Amniotic epithelial cell (primary cell): ENCODE results near the gene ABR.
"Not testable (repeated sequence)": the region's sequence is repeated elsewhere in the genome, so short reads cannot be mapped to it uniquely, and the experiment has no call there.

Experiments
- DNase-seq: peaks from one replicate; pipeline ENCODE4 v3.0.0-alpha.2; 2010; ENCODE audit warnings: low read depth

Gene ABR

GRCh38 chr17:981292-981658 lies 198.5 kb downstream of the ABR start:
- no peak for DNase-seq

- DNase-seq: peak; percentile 77
Observed at GRCh38 chr17:980406-981291, 199.1 kb downstream of the ABR start.

DNA sequence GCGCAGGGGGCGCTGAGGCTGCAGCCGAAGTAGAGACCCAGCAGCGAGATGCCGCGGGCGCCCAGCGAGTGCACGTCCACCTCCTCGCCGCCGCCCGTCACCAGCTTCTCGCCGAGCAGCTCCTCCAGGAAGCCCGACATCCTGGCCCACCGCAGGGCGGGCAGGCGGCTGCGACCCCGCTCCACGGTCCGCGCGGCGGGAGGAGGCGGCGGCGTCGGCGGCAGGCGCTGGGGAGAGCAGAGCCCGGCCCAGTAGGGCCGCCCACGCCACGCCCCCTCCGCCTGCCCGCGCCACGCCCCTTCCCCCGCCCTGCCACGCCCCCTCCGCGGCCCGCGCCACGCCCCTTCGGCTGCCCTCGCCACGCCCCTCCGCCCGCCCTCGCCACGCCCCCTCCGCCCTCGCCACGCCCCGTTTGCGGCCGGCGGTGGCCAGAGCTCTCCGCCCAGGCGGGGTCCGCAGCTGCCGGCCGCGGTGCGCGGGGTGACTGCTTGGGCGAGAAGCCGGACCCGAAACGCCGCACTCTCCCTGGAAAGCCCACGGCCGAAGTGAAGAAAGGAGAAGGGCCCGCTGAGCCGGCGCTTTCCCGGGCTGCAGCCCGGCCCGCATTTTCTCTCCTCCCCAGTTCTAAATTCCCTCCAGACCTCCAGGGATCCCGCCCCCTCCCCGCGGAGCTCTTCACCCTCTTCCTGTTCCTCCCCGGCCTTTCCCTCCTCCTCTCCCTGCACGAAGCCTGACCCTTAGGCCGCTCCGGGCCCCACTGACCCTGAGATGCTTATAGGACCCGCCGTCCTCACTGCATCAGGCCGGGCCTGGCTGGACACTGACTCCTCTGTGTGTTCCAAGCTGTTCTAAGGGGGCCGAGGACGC lies 200.0 kb downstream of the ABR start, which contains the start of gene NXN:
NXN (minus strand) TSS at position 238 of the 867 bp plus-strand sequence.
- no peak for DNase-seq

DNA sequence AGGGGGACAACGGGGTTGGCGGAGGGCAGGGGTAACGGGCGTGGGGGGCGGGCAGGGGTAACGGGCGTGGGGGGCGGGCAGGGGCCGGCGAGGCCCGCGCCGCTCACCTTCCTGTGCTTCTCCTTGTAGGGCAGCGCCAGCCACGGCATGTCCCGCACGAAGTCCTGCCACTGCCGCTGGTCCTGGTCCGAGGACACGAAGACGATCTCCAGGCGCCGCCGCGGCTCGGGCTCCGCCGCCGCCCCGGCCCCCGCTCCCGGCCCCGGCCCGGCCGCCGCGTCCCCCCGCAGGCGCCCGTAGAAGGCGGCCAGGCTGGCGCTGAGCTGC lies 200.6 kb downstream of the ABR start:
- DNase-seq: no peak

DNA sequence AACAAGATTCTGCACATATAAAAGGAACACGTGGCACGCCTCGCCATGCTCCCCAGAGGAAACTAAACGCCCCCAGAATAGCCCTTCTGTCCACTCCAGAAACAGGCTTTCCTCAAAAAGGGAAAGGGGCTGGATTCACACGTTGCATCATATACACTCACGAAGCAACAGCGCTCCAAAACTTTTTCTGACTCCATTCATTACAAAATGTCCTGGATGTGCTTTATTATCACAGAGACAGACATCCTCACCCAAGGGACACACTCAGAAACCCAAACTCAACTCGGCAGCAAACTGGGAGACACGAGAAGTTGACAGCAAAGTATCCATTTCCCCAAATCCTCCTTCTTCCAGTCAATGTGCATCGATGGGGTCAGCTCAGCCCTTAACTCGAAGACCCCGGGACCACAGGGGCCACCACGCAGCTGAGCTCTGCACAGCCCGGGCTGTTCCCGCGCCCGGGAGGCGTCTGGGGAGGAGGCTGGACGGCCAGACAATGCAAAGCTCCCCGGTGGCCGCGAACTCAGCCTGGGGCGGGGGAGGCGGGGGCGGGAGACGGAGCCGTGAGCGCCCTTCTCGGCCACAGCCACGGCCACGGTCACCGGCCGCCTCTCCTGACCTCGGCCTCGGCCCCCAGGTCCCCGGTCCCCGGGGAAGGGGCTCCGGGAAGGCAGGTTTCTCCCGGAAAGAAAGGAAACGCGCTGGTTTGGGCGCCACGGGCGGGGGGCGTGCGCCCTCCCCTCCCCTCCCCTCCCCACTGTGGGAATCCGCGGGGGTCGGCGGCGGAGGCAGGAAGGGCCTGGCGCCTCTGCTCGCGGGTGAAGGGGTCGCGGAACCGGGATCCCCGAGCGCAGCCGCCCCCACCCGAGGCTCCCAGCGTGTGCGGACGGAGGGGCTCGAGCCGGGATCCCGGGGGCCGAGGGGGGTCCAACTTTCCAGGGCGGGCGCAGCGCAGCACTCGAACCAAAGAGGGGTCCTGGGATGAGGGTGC lies 201.4 kb downstream of the ABR start:
- DNase-seq: no peak

- no peak for DNase-seq
Observed at GRCh38 chr17:977166-977565, 202.6 kb downstream of the ABR start.

DNA sequence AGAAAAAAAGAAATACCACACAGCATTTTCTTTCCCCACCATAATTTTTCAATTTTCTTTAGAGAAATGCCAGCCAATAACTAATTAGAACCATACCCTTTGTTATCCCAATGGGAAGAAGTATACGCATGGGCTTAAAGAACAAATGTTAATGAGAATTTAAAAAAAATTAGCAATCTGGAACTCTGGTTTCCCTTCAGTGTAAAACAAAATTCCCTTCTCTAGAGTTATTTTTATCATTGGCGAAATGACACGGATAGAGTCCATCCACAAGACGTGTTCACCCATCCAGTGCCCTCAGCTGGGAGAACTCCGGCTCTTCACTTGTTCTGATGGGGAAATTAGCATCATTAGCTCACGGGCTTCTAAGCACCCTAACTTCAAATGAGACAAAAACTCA lies 203.5 kb downstream of the ABR start:
- DNase-seq: no peak

DNA sequence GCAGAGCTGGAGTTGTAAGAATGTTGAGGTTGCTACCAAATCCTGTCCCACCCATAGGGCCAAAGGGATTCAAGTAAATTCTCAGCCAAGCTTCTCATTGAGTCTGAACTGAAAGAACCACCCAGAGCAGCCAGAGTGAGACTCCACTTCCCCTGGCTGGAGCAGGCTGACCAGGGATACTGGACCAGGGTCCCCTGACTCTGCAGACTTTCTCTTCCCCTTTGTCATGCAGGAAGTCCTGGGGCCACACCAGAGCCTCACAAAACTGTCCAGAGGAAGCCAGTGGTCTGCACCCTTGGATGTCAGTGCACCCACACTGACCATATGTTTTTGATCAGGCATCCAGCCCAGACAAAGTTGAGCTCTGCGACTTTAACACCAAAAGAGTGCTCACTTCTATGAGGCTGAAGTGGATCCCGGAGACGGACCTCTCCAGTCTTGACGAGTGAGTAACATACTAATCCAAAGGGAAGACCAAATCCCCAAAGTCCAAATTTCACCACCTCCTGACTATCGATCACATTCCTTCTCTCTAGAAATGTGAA lies 204.3 kb downstream of the ABR start:
- DNase-seq: no peak

- DNase-seq: not testable (repeated sequence)
Observed at GRCh38 chr17:974778-975177, 205.0 kb downstream of the ABR start.

- peak; percentile 80 for DNase-seq
Observed at GRCh38 chr17:973053-973452, 206.7 kb downstream of the ABR start.

DNA sequence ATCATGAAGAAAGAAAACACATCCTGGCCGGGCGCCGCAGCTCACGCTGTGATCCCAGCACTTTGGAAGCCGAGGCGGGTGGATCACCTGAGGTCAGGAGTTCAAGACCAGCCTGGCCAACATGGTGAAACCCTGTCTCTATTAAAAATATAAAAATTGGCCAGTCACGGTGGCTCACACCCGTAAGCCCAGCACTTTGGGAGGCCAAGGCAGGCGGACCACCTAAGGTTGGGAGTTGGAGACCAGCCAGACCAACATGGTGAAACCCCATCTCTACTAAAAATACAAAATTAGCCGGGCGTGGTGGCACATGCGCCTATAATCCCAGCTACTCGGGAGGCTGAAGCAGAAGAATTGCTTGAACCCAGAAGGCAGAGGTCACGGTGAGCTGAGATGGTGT lies 207.9 kb downstream of the ABR start:
- DNase-seq: not testable (repeated sequence)

- DNase-seq: no peak
Observed at GRCh38 chr17:970364-970763, 209.4 kb downstream of the ABR start.

DNA sequence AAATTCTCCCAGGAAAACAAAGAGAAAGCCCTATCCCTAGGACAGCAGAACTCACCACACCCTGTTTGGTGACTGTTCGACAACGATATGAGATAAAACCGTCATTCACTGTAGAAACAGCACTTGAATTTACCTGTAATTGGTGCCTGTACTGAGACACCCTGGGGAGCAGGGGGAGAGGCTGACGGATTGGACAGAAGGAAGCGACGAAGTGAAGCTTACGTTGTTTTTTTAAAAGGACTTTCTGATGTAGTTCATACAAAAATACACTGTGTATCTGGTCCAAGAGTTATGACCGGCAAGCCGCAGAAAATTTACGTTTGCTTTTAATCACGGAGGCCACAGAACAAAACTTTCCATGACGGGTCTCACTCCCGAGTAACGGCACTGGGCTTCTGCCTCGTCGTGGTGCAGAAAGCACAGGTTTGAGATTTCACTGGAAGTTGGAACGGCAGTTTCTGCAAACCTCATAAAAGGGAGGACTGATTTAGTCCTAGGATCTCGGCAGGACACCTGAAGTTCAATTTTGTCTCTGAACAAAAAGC lies 209.9 kb downstream of the ABR start:
- peak; percentile 42 for DNase-seq

DNA sequence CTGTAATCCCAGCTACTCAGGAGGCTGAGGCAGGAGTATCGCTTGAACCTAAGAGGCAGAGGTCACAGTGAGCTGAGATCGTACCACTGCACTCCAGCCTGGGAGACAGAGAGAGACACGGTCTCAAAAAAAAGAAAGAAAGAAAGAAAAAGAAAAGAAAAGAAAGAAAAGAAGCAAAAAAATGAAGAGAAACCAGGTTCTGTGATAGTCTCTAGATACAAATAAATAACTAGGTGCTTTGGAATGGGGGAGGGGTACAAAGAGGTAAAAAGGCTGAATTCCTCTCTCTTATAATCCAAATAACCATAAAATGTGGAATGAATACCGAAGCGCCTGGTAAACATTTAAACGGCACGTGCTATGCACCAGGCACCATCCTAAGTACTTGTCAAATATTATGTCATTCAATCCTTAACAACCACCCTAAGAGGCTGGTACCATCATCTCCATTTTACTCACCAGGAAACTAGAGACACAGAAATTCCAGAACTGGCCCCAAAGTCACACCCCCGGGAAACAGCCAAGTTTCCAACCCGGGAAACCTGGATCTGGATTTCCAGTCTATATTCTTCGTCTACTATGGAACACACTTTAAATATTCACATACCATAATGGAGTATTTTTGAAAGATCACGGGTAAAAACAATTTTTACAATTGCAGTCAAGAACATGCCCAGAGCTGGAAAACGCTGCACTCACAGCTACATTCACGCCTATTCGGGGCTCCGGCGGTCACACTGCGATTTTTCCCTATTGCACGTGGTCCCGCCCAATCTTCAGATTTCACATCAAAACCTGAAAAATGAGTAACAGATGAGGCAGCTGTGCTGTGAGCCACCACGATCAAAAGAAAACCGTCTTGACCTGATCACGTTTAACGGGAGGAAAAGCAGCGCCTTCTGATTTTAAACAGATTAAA lies 210.7 kb downstream of the ABR start:
- peak; percentile 38 for DNase-seq

DNA sequence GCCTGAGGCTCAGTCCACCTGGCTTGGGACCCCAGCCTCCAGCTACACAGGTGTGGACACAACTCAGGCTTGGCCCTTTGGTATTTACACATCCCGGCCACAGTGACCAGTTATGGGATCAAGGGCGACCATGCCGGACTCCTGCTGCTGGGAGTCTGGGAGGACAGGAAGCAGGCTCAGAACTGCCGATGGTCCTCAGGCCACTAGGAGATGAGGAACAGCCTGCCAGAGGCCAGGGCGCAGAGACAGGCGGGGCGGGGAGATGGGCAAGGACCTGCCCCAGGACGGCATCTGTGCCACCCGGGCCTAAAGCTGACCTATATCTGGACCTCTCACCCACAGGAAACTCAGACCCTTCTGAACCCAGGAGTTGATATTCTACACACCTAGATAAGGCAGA lies 212.7 kb downstream of the ABR start:
- DNase-seq: no peak

DNA sequence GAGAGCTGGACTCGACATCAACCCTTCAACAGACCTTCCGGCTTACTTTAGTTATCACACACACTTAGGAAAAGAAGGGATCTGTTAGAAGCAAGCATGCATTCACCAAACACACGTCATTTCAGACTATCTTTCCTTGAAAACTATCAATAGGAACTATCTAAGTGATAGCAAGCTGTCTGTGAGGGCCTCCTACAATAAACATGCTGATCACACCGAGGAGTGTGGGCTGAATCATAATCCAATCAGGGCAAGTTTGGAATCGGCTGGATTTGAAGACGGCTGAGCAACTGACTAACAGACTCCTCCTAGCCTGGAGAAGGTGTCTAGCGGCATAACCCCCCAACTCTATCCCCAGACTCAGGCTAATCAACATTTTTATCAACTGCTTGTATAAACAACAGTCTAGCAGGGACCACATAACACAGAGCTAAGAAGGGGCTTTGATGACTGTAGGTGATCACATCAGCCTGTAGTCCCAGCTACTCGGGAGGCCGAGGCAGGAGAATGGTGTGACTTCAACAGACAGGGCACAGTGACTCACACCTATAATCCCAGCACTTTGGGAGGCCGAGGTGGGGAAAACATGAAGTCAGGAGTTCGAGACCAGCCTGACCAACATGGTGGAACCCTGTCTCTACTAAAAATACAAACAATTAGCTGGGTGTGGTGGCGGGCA lies 214.3 kb downstream of the ABR start:
- DNase-seq: peak; percentile 62

DNA sequence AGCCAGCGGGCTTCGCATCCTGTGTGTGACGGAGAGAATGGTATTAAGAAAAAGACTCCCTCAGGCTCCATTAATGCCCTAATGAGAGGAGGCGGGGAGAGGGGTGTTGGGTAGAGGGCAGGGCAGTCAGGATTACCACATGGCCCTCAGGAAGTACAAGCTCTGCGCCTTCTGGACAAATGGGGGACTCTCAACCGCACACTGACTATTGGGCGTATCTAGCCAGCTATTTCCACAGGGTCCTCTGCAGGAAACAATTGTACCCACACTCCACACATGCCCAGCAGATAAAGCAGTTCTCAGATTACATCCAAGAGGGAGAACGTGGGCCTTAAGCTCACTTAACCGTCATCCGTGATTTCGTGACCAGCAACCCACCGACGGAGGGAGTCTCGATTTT lies 214.9 kb downstream of the ABR start:
- peak; percentile 39 for DNase-seq

DNA sequence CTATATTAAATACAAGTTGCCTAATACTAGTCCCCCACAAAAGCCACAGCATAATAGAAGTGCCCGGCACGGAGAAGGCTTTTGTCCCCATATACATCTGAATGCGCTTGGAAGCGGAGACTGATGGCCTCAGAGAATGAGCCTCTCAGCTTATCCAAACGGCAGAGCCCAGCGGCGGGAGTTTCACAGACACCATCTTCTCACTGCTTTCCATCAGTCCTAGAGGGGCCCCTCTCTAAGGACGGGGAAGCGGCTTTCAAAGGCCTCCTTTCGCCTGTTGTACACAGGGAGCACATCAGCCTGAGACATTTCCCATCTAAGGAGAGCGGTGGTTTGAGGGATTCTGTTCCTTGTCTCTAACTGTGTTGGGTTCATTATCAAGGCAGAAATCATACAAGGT lies 217.1 kb downstream of the ABR start:
- DNase-seq: no peak

DNA sequence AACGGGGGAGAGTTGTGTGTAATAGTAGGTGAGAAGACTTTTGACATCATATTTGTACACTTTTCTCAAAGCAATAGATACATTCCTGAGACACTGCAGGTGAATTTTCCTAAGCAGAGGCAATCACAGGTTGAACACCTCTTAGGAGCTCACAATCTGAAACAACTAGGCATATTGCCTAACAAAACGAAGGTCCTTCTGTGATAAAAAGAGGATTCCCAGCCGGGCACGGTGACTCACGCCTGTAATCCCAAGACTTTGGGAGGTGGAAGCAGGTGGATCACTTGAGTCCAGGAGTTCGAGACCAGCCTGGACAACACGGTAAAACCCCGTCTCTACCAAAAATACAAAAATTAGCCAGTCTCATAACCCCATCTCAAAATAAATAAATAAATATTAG lies 217.6 kb downstream of the ABR start:
- peak; percentile 34 for DNase-seq
